T-helper 22 cell (primary cell): ENCODE measurements around the gene TRAF2.

Source experiments
- DNase-seq: peaks from one replicate; pipeline ENCODE4 v3.0.0-alpha.2; 2020; ENCODE audit warnings: low read depth

TRAF2 gene

GRCh38 chr9:136847088-136847825, 39.1 kb upstream of the TRAF2 start:
- no peak for DNase-seq

GRCh38 chr9:136847826-136848392, 38.4 kb upstream of the TRAF2 start:
- DNase-seq = peak; percentile 48

GRCh38 chr9:136848393-136849037, 37.8 kb upstream of the TRAF2 start:
- DNase-seq = no peak

- DNase-seq = peak; percentile 93
Measured at GRCh38 chr9:136849038-136849959, 37.0 kb upstream of the TRAF2 start, which contains the start of gene PHPT1. PHPT1 (plus strand) TSS chr9:136849409; CDS start chr9:136849431, 22 bp downstream.

GRCh38 chr9:136849960-136850865, 36.1 kb upstream of the TRAF2 start:
- no peak for DNase-seq

GRCh38 chr9:136850866-136851775, 35.2 kb upstream of the TRAF2 start:
- no peak for DNase-seq

- no peak for DNase-seq
Measured at GRCh38 chr9:136851941-136852663, 34.2 kb upstream of the TRAF2 start, which contains the start of gene MAMDC4. MAMDC4 (plus strand) TSS chr9:136852346; CDS start chr9:136852417, 71 bp downstream.

GRCh38 chr9:136852664-136853595, 33.4 kb upstream of the TRAF2 start:
- no peak for DNase-seq

- DNase-seq = no peak
Measured at GRCh38 chr9:136853596-136854112, 32.7 kb upstream of the TRAF2 start.

- no peak for DNase-seq
Measured at GRCh38 chr9:136854113-136854841, 32.0 kb upstream of the TRAF2 start.

GRCh38 chr9:136854842-136855460, 31.4 kb upstream of the TRAF2 start:
- no peak for DNase-seq

GRCh38 chr9:136855461-136856078, 30.7 kb upstream of the TRAF2 start:
- DNase-seq = no peak

GRCh38 chr9:136856079-136856476, 30.2 kb upstream of the TRAF2 start:
- DNase-seq = no peak

- DNase-seq = no peak
Measured at GRCh38 chr9:136856541-136857141, 29.7 kb upstream of the TRAF2 start.

- no peak for DNase-seq
Measured at GRCh38 chr9:136857166-136857565, 29.1 kb upstream of the TRAF2 start.
